HG02885 (cell line): ENCODE measurements around the gene AGPAT2.
"Not testable (repeated sequence)": the region's sequence is repeated elsewhere in the genome, so short reads cannot be mapped to it uniquely, and the experiment has no call there.

Experiments used
- ATAC-seq: cut with Tn5 transposase; IDR thresholded peaks from one replicate; pipeline ENCODE4 v1.9.1; 2021; ENCODE audit warnings: mild to moderate bottlenecking; ENCODE audit not compliant: unreplicated experiment, poor library complexity

Gene AGPAT2

DNA sequence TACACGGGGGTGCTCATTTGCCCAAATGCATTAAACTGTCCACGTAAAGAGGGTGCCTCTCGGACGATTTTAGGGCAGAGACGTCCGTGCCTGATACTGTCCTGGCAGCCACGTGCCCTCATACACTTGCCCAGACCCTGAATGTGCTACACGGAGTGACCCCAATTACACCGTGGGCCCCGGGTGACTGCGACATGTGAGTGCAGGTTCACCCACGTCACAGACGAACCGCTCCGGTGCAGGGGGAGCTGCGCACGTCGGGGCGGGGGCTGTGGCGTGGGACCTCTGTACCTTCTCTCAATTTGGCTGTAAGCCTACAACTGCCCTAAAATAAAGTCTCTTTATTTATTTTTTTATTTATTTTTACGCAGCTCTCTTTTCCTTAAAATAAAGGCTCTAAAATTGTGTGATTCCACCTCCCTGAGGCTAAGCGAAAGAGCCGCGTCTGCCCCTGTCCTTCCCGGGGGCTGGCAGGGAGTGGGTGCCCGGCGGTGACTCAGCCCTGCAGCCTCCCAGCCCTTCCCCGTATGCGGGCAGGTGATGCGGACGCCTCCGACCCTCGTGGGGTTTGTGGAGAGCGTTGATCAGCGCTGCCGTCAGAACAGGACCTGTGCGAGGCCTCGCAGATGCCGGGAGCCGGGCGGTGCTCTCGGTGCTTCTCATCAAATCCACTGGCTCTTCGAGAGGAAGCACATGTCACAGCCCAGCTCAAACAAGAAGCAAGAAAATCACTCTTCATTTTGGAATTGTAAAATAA is 33.8 kb downstream of the AGPAT2 start:
- ATAC-seq: no peak

DNA sequence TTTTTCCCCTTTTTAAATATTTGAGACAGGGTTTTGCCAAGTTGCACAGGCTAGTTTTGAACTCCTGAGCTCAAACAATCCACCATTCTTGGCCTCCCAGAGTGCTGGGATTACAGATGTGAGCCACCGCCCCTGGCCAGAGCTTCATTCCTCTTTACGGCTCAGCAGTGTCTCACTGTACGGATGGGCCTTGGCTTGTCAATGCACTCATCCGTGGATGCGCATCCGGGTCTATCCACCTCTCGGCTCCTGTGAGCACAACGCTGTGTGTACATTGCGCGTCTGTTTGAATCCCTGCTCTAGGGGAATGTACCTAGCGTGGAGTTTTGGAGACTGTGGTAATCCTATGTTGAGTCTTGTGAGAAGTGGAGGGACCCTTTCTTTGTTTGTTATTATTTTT is 35.4 kb downstream of the AGPAT2 start:
- ATAC-seq: no peak

DNA sequence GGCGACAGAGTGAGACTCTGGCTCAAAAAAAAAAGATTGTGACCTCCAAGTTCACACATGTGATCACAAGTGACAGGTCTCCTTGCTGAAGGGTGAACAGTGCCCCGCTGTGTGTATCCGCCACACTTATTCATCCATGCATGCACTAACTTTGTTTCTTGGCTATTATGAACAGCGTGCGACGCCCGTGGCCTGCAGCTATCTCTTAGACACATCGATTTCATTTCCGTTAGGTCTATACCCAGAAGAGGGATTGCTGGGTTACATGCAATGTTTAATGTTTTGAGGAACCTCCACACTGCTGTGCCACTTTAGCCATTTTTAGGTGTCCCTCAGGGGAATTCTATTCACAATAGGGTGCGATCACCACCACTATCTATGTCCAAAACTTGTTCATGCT is 36.6 kb downstream of the AGPAT2 start:
- no peak for ATAC-seq

DNA sequence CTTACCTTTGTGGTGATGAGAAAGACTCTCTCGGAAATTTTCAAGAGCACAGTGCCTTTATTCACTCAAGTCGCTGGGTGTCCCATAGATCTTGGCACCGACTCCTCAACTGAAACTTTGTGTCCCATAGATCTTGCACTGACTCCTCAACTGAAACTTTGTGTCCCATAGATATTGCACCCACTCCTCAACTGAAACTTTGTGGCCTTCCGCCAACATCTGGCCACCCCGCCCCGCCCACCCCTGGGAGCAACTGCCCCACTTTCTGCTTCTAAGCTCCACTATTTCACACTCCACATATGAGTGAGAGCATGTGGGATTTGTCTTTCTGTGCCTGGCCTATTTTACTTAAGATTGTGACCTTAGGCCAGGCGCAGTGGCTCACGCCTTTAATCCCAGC is 37.2 kb downstream of the AGPAT2 start:
- no peak for ATAC-seq

DNA sequence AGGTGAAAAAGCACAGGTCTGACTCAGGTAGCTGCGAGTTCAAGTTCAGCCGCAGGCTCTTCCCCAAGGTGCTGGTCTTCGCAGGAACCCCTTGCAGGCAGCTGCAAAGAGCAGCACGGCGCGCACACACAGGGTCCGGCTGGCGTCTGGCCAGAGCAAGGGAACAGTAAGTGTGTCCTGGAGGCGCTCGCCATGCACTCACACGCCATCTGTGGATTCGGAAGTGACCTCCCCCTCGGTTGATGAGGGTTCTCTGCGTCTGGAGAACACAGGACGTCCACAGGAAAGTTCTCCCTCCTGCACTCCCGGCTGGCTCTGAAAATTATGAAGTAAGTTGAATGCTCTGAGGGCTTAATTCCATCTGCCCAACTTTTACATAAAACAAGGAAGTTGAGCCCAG is 38.5 kb downstream of the AGPAT2 start:
- no peak for ATAC-seq

DNA sequence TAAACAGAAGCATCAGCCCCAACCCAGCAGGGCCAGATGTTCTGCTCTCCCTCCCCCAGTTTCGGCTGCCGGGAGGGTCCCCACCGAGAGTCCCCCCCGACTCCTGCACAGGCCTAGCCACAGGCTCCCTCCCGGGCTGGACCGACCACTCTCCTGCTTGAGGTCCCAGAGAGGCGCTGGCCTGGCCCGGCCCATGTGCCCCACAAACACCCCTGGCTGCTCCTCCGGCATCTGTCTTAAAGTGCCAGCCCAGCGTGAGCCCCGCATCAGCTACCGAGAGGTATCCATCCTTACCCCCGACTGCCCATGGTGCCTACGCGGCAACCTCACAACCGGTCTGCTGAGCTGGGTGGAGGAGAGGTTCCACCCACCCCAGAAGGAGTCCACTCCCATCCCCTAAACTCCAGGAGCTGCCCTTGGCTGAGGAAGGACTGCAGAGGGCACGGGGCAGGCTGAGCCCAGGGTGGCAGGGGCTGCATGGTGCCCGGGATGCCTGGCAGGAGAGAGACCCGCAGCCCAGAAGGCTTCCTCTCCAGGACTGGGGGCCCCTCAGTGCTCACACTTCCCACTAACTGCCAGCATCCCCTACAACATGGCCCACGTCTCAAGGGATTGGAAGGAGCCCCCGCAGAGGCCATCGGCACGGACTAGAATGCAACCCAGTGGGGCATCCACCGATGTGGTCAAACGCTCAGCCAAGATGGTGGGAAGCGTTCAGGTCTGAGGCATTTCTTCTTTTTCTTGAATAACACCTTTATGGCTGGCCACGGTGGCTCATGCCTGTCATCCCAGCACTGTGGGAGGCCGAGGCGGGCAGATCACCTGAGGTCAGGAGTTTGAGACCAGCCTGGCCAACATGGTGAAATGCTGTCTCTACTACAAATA is 40.2 kb downstream of the AGPAT2 start:
- ATAC-seq: no peak

DNA sequence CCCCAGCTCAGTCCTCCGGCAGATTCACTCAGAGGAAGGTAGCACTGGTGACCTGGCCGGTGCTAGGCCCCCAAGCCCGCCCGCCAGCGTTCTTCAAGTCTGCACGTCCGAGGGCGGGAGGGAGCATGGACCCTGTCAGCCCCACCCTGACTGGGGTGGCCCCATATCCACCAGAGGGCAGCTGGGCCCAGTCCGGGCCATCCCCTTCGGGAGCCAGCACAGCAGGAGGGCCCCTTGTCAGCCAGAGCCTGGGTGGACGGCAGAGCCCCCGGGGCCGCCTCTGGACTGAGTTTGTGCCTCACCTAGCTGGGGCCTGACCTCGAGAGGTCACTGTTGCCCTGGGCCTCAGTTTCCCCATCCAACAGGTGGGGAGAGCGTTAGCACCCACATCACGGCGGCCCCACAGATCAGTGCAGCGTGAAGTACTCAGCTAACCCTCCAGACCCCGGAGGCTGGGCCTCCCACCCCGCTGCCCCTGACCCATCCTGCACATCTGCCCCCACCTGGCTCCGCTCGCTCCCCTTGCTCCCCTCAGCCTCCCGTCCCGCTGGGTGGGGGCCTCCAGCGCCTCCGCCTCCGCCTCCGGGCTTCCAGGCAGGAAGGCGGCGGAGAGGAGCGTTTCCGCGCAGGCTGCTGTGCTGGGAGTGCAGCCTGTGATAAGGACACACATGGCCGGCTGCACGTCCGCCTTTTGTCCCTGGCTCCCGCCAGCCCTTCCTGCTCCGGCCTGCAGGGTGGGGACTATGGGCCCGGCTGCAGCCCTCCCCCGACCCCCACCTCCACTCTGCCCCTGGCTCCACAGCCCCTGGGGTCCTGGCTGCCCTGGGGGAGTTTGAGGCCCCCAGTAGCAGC is 41.1 kb downstream of the AGPAT2 start:
- ATAC-seq: no peak

DNA sequence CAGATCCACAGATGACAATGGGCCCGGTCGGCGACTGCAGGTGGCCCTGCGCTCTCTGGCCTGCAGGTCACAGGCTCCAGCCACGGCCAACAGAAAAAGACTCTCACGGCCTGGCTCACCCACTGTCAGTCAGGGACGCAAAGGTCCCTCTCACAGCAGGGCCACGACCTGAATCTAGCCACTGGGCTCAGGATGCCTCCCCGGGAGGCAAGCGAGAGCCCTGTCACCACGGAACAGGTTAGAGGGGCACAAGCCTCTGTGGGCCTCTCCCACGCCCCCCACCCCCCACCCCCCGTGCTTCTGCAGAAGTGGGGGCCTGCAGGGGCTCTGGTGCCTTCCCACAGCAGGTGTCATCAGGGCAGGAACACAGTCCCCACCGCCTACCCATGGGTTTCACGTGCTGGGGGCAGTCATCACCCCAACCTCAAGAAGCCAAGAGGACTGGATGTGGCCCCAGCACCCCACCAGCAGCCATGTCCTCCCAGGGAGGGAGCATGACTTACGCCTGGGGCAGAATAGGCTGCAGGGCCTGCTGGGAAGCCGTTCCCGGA is 41.8 kb downstream of the AGPAT2 start:
- ATAC-seq: no peak

DNA sequence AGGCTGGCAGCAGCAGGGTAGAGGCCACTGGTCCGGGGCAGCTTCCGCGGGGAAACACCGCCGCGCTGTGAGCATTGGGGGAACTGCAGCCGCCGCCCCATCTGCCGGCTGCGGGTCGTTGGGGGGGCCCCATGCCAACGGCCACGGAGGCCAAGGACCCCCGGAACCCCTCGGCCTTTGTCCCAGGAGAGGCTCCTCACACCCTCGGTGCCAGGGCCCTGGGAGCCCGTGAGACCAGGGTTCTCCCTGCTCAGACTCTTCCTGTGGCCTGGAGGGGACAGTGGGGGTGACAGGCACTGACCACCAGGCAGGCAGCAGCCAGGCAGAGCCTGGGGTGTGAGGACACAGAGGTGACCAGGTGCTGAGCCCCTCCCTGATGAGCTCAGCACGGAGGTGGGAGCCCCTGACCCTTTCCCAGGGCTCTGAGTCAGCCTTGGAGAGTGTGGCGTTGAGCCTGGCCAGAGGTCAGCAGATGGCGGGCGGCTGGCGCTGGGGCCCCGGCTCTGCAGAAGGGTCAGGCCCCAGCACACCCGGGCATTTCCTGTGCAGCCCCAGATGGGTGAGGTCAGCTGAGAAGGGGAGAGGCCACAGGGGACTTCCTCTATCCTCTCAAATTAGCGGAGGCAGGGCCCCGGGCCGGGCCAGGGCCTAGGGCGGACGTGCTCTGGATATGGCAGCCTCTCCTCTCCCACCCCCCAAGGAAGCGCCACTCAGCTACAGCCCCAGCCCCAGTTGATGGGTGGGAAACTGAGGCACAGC is 42.5 kb downstream of the AGPAT2 start:
- ATAC-seq: no peak

DNA sequence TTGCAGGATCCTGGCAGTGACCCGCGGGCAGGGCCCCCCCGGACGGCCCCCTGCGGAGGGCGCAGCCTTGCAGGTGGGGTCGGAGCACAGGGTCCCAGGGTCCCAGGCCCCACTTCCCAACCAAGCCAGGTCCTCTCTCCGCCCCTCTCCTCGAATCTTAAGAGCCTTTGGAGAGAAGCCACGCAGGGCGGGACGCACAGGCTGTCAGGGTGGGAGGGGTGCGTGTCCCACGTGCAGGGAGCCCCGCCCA is 43.0 kb downstream of the AGPAT2 start:
- ATAC-seq: no peak

DNA sequence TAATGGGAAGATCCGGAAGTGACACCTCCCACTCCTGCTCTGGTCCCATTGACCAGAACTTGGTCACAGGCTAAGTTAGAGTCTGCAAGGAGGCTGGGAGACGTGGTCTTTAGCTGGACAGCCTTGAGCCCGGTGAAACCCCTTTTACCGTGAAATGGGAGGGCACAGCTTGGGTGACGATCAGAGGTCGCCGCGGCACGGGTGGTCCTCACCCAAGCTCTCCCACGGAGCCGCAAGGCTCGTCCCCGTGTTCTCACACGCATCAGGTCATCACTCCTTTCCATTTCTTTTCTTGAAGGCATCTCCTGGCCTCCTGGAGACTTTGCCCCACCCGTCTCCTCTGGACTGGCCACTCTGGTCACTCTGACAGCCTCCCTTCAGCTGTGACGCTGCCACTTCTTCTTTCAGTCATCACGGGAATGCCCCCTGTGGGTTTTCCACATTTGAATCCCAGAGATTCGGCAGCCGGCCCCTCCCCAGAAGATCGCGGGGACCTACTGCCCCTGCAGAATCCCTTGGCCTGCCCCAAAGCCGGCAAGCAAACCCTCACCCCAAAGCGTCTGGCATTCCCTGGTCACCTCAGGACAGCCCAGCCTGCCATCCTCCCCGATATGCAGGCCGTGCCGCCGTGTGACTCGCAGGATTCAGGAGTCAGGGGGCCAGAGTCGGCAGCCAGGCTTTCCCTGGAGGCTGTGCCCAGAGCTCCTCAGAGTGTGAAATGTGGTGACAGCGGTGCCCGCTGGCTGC is 43.5 kb downstream of the AGPAT2 start:
- no peak for ATAC-seq

DNA sequence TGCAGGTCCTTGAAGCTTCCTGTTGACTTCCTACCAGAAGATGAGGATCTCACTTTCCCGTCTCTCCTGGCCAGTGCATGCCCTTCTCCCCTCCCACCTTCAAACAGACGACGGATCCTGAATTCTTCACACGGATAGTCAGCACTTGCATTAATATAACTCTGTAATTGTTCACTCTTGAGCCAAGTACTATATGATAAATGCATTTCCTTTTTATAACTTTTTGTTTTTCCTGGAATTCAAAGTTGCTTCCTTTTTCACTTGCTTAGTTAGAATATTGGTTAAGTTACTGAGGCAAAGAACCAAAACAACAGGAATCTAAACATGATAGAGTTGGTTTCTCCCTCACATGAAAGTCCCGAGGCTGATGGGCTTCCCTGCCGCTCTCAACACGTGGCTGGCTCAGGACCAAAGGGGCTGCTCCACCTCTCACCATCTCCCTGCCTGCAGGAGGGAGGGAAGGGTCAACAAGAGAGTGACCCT is 44.8 kb downstream of the AGPAT2 start:
- no peak for ATAC-seq

DNA sequence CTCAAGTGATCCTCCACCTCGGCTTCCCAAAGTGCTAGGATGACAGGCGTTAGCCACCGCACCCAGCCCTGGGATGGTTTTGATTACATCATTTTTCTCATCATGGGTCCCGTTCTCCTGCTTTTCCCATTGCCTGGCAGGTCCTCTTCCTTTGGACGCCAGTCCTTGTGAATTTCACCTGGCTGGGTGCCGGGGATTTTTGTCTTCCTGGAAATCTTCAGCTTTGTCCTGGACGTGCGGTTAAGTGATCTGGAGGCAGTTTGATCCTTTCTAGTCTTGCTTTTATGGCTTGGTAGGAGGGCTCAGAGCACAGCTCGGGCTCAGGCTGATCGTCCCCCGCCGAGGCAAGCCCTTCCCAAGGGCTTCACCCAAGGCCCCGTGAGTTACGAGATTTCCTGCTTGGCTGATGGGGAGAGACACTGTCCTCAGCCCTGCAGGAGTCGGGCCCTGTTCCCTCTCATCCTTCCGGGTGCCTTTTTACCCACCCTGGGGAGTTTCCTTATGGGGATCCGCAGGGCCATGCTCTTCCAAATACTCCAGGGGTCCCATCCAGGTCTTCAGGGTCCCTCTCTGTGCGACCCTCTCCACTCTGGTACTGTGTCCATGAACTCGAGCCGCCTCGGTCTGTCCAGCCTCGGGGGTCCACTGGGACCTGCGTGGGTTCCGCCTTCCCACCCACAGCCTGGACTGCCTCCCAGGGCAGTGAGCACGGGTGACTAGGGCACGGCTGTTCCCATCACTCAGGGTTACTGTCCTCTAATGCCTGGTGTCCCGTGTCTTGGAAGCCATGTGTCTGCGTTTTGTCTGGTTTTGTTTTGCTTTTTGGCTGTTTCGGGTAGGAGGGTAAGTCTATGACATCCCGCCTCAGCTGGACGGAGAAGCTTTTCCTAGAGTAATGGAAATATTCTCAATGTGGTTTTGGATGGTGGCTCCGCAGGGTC is 46.8 kb downstream of the AGPAT2 start:
- no peak for ATAC-seq

DNA sequence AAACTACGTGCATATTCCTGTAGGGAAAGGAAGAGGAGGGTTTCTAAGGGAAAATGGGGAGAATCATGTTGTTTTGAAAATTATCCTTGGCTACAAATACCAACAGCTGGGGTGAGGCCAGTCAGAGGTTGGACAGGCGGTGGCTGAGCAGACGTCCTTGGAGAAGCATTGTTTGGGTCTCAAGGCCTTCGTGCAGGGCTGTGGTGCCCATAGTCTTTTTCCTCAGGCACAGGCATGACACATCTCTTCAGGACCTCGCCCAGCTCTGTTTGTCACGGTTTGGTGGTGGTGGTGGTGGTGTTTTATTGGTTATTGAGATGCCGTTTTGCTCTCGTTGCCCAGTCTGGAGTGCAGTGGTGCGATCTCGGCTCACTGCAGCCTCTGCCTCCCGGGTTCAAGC is 52.4 kb downstream of the AGPAT2 start:
- ATAC-seq: no peak

DNA sequence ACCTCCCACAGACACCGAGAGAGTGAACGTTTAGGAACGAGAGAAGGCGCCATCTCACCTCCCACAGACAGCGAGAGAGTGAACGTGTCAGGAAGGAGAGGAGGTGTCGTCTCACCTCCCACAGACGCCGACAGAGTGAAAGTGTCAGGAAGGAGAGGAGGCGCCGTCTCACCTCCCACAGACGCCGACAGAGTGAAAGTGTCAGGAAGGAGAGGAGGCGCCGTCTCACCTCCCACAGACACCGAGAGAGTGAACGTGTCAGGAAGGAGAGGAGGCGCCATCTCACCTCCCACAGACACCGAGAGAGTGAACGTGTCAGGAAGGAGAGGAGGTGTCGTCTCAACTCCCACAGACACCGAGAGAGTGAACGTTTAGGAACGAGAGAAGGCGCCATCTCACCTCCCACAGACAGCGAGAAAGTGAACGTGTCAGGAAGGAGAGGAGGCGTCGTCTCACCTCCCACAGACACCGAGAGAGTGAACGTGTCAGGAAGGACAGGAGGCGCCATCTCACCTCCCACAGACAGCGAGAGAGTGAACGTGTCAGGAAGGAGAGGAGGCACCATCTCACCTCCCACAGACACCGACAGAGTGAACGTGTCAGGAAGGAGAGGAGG is 54.7 kb downstream of the AGPAT2 start:
- ATAC-seq: not testable (repeated sequence)

DNA sequence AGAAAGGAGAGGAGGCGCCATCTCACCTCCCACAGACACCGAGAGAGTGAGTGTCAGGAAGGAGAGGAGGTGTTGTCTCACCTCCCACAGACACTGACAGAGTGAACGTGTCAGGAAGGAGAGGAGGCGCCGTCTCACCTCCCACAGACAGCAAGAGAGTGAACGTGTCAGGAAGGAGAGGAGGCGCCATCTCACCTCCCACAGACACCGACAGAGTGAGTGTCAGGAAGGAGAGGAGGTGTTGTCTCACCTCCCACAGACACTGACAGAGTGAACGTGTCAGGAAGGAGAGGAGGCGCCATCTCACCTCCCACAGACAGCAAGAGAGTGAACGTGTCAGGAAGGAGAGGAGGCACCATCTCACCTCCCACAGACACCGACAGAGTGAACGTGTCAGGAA is 55.2 kb downstream of the AGPAT2 start:
- ATAC-seq: not testable (repeated sequence)

DNA sequence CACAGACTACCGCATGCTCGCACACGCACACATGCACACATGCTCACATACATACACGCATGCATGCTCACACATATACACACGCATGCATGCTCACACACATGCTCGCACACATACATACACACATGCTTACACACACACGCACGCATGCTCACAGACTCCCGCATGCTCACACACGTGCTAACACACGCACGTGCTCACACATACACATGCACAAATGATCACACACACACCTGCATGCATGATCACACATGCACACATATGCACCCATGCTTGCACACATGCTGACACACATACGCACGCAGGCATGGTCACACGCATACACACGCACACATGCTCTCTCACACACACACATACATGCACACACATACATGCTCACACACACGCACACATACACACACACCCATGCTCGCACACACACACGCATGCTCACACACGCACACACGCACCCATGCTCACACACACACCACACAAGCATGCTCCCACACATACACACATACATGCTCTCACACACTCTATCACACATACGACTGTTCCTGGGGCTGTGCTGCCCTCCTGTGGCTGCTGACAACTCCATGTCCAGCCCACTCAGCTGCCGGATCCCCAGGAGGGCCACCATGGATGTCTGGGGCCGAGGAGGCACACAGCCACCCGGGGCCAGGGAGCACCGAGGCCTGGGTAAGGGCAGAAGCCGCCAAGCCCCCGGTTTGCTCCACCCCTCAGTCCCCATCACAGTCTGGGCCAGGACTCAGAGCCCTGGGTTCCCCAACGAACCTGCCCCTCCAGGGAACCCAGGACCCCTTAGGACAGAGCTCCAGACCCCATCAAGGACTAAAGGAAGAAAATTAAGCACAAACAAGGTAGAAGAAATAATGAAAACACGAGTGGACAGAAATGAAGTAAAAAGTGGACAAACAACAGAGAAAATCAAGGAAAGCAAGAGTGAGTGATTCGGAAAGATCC is 55.9 kb downstream of the AGPAT2 start:
- ATAC-seq: no peak
